Measurements from ENCODE around the gene GRAMD4. TPM values are rescaled to one million over a fixed set of nuclear protein-coding genes. Genes with fewer than 3 reads are reported as not detected.

Gene GRAMD4
- total RNA-seq, 1 donor from 2014 or later: 24.9 TPM

- no peak for DNase-seq
These were observed 23.4 kb upstream of the GRAMD4 start for GRCh38 chr22:46596819-46597218.

DNA sequence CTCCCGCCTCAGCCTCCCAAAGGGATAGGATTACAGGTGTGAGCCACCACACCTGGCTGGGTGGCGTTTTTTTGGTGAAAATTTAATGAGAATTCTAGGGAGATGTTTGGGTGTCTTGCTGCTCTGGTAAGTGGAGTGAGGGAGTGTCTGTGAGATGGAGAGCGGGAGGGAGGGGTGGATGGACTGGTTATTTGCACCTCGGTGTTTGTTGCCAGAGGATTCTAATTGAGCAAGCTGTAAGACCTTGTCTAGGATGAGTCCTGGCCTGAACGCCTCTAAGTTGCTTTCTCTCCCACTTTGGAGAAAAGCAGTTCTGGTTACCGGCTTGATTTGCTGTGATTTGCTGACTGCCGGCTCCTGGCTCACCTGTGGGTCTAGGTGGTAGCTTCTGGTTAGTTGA lies 22.0 kb upstream of the GRAMD4 start:
- no peak for DNase-seq

- DNase-seq: no peak
These were observed 21.3 kb upstream of the GRAMD4 start for GRCh38 chr22:46598737-46599424.

DNA sequence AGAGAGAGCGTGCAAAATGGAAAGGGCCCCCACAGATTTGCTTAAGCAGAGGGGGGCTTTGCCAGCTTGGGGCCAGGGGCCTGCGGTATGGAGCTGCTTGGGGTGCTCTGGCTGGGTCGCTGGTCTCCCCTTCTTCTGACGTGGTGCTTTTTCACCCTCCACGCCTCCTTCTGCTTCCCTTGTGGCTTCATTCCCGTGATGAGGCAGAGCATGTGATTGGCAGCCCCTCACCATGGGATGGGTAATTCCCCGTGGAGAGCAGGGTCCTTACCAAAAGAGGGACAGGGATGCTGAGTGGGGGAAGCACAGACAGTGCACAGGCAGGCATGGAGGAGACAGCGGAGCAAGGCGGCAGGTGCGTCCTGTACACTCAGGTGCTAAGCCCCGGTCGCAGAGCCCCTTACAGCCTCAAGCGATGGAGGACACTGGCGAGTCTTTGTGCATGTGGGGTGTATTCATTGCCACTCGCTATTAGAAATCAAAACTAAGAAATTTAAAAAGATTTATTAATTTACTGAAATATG lies 19.9 kb upstream of the GRAMD4 start:
- DNase-seq: no peak

- no peak for DNase-seq
These were observed 18.2 kb upstream of the GRAMD4 start for GRCh38 chr22:46602025-46602424.

GRCh38 chr22:46604306-46604690 lies 15.9 kb upstream of the GRAMD4 start:
- DNase-seq: no peak

DNA sequence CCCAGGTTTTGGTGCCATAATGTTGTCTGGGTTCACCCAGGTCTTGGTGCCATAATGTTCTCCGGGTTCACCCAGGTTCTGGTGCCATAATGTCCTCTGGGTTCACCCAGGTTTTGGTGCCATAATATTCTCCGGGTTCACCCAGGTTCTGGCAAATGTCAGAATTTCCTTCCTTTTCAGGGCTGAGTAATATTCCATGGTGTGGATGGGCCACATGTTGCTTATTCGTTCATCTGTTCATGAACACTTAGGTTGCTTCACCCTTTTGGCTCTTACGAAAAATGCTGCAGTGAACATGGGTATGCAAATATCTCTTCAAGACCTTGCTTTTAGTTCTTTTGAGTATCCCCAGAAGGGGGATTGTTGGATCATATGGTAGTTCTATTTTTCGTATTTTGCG lies 15.1 kb upstream of the GRAMD4 start:
- no peak for DNase-seq

- DNase-seq: no peak
These were observed 13.3 kb upstream of the GRAMD4 start for GRCh38 chr22:46606886-46607285.

DNA sequence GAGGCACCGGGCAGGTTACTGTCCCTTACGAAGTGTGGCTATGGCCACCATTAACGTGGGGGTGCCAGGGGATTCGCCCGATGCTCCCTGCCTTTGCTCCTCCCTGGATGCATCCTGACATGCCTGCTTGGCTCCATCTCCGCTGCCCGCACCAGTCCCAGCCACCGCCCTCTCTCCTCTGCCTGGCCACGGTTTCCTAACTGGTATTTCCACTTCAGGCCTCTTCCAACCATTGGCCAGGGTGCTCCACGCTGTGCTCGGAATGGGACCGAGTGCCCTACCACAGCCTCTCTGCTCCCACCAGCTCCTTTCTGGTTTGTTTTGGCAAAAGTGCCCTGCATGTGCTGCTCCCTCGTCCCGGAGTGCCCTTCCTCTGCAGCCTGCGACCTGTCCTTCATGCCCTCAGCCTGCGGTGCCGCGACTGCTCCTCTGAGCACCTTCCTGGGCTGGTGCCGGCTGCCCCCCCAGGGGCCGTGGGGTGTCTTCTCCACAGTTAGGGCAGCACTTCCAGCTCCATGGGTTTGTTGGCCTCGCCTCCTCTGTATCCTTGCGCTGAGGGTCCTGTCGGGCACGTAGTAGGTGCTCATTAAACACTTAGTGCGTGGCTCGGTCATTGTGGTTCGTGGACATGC lies 12.6 kb upstream of the GRAMD4 start:
- no peak for DNase-seq

- no peak for DNase-seq
These were observed 11.0 kb upstream of the GRAMD4 start for GRCh38 chr22:46609175-46609690.

DNA sequence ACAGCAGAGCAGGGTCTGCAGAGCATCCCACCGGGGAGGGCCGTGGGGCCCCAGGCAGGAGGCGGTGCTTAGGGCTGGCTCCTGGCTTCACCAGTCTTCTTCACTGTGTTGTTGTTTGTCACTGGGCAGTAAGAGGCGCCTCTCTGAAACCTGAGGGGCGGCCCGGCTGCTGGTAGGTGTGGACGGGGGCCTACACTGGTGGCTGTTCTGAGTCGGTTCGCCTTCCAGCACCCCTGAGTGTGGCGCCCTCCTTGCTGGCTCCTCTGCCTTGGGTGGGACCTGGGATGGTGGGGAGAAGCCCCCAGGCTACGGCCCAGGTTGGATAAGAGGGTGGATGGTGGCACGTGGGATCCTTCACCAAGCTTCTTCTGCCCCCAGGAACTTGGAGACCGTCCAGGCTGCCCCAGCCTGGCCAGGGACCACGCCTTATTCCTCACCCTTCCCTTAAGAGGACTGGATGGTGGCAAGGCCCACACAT lies 10.4 kb upstream of the GRAMD4 start:
- no peak for DNase-seq

DNA sequence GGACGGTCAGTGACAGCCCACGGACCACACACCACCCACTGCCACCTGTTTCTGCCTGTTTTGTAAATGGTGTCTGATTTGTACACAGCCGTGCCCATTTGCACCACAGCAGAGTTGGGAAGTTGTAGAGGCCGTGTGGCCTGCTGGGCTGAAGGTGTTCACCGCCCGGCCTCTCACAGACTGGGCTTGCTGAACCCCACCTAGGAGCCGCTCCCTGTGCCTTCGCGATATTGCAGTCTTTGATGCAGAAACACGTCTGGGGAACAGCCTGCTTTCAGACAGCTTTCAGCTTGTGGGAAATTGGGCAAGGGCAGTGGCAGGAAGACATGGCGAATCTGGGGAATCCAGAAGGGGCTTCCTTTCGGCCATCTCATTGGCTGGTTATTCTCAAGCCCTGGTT lies 9.8 kb upstream of the GRAMD4 start:
- no peak for DNase-seq

DNA sequence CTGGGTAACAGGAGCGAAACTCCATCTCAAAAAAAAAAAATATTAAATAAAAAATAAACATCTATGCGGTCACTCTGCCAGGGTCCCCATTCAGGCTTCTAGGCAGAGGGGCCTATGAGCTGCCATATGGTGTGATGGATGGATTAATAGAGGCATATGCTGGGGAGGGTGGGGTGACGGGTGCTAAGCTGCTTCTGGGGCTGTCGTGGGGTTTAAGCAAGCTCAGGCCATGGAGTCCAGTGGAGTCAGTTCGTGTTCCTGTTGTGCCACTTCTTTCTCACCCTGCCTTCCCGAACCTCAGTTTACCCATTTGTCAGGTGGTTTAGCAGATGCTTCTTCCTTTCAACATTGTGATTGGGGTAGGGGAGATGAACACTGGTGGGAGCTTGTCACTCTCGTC lies 9.0 kb upstream of the GRAMD4 start:
- no peak for DNase-seq

GRCh38 chr22:46612341-46612903 lies 7.8 kb upstream of the GRAMD4 start:
- no peak for DNase-seq

DNA sequence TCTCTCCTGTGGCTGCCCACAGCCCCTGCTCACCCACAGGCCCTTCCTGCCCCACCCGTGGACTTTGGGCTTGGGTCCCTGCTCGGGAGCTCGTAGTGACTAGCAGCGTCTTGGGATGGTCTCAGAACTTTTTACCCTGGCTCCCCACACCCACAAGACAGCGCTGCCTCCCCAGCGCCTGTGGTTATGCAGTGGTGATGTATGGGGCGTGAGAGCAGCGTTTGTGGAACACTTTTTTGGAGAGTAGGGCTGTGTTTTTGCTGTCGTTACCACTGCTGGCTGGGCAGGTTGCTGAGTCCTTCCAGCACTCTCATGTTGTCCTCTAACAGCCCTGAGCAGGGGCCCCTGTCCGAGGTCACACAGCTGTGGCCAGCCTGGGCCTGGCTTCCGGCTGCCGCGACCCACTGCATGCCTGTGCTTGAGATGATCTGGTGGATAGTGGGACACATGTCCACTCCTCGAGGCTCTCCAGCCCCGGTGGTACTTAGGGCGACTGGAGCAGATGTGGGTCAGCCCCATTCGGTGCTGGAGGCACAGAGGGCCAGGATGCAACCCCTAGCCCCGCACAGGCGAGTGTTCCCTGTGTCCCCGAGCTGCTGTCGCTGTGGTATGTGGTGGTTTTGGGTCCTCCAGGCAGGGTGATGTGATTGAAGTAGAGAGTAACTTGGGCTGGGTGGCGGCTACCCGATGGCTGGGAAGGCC lies 7.1 kb upstream of the GRAMD4 start:
- DNase-seq: no peak

GRCh38 chr22:46613606-46614021 lies 6.6 kb upstream of the GRAMD4 start:
- no peak for DNase-seq

GRCh38 chr22:46614025-46614931 lies 5.9 kb upstream of the GRAMD4 start:
- no peak for DNase-seq

GRCh38 chr22:46617207-46617985 lies 2.8 kb upstream of the GRAMD4 start:
- DNase-seq: no peak

DNA sequence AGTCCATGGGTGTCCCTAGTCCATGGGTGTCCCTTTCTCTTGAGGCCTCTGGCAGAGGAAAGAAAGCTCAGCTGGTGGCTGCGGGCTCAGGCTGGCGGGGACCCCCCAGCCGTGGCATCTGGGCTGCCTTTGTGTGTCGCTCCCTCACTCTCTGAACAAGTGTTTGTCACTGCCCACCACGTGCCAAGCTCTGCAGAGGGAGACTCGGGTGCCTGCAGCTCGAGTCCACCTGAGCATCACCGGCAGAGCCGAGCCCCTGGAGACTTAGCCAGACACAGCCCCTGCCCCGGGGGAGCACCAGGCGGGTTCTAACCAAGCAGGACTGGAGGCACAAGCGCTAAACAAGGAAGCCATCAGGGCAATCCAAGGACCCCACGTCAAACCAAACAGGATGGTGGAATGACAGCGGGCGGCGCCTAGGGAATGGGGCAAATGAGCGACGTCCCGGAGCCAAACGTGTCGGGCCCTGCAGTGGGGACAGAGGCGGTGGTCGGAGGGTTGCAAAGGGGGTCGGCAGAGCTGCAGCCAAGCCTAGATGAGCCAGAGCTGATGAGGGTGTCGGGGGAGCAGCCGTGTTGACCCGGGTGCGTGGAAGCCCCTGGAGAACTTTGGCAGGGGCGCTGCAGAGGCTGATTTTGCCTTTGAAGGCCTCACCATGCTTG lies 2.1 kb upstream of the GRAMD4 start:
- no peak for DNase-seq

DNA sequence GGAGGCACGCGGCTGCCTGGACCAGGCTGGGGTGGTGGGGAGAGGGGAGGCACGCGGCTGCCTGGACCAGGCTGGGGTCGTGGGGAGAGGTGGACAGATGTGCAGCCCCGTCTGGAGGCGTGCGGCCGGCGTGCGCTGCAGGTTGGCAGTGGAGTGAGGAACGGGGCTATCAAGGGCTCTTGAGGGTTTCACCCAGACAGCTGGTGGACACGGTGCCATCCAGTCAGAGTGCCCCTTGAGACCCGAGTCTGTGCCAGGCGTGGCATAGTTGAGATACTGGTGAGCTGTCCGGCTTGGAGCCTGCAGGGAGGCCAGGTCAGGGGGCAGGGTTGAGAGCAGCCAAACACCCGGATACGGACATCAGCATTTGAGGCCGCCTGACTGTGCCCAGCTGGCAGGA lies 1.5 kb upstream of the GRAMD4 start:
- DNase-seq: no peak

Measured in skin of body (tissue), 2 donors.